CD14-positive monocyte (primary cell): ENCODE measurements around the gene SLC24A3. TPM values are rescaled to one million over a fixed set of nuclear protein-coding genes. Genes with fewer than 3 reads are reported as not detected.

Experiments used
- DNase-seq, 3 donors: peaks; one replicate each; pipeline ENCODE4 v3.0.0-alpha.2; 2011 to 2022
- H2AFZ ChIP-seq: 2 replicates; pipeline ENCODE4 v1.6.0; 2012; ENCODE audit warnings: mild to moderate bottlenecking, low read depth, low read length, inconsistent platforms; ENCODE audit not compliant: insufficient read depth, poor library complexity, severe bottlenecking
- H3K27ac ChIP-seq, 2 donors: 1 replicate in 1 of 2; 2 replicates in 1 of 2; pipeline ENCODE4 v1.5.1; 2012 to 2013; ENCODE audit warnings: low read length in 2 of 2, control low read depth in 1 of 2, inconsistent platforms in 1 of 2, low read depth in 1 of 2, mild to moderate bottlenecking in 1 of 2
- H3K27me3 ChIP-seq, 2 donors: one replicate each; pipeline versions ENCODE4 v1.6.0 to v1.6.1; 2011 to 2013; ENCODE audit warnings: low read length in 2 of 2; ENCODE audit not compliant: control insufficient read depth in 2 of 2, insufficient read depth in 2 of 2
- H3K36me3 ChIP-seq, 2 donors: replicated peaks in 1 of 2; 1 replicate in 1 of 2; 2 replicates in 1 of 2; pipeline versions ENCODE4 v1.5.1 to v1.6.1; 2012 to 2013; ENCODE audit warnings: low read length in 2 of 2, control low read depth in 1 of 2, inconsistent platforms in 1 of 2, mild to moderate bottlenecking in 1 of 2; ENCODE audit not compliant: insufficient read depth in 2 of 2, control insufficient read depth in 1 of 2
- H3K4me1 ChIP-seq, 2 donors: 1 replicate in 1 of 2; 2 replicates in 1 of 2; pipeline versions ENCODE4 v1.5.1 to v1.6.1; 2012 to 2013; ENCODE audit warnings: low read length in 2 of 2, control low read depth in 1 of 2, inconsistent platforms in 1 of 2, mild to moderate bottlenecking in 1 of 2, moderate library complexity in 1 of 2; ENCODE audit not compliant: insufficient read depth in 2 of 2, control insufficient read depth in 1 of 2
- H3K4me2 ChIP-seq: replicated peaks from 2 replicates; pipeline ENCODE3; 2012; ENCODE audit warnings: low read length, moderate library complexity, mild to moderate bottlenecking; ENCODE audit not compliant: poor library complexity, severe bottlenecking; ENCODE audit errors: extremely low read depth
- H3K4me3 ChIP-seq, 3 experiments: fragments of 200-600 bp in 1 of 3; sonication (generic) in 1 of 3; replicated peaks in 1 of 3; 1 replicate in 2 of 3; 2 replicates in 1 of 3; pipeline ENCODE4 v1.5.1; 2011 to 2013; ENCODE audit warnings: low read length in 3 of 3, mild to moderate bottlenecking in 3 of 3, control low read depth in 2 of 3, low read depth in 2 of 3, inconsistent platforms in 1 of 3, moderate library complexity in 1 of 3
- H3K79me2 ChIP-seq: 2 replicates; pipeline ENCODE4 v1.6.0; 2012; ENCODE audit warnings: mild to moderate bottlenecking, control low read depth, inconsistent platforms, low read length, moderate library complexity; ENCODE audit not compliant: insufficient read depth
- H3K9ac ChIP-seq: 2 replicates; pipeline ENCODE4 v1.6.0; 2017; ENCODE audit warnings: low read length, mild to moderate bottlenecking; ENCODE audit not compliant: insufficient read depth, poor library complexity, severe bottlenecking
- H3K9me3 ChIP-seq, 2 donors: replicated peaks in 1 of 2; 1 replicate in 1 of 2; 2 replicates in 1 of 2; pipeline versions ENCODE4 v1.5.1 to v1.6.1; 2012 to 2013; ENCODE audit warnings: low read length in 2 of 2, control low read depth in 1 of 2; ENCODE audit not compliant: control insufficient read depth in 1 of 2, insufficient read depth in 1 of 2
- H4K20me1 ChIP-seq: 2 replicates; pipeline ENCODE4 v1.6.0; 2012; ENCODE audit warnings: mild to moderate bottlenecking, low read length, control low read depth, moderate library complexity; ENCODE audit not compliant: insufficient read depth
- H3K27ac Mint-ChIP-seq, 7 donors: one replicate each; pipeline ENCODE4 v1.8.0; 2020; ENCODE audit warnings: mild to moderate bottlenecking in 7 of 7, mixed read lengths in 7 of 7, moderate library complexity in 6 of 7, inconsistent platforms in 2 of 7
- H3K27me3 Mint-ChIP-seq, 3 donors: one replicate each; pipeline ENCODE4 v1.8.0; 2021 to 2022; ENCODE audit warnings: low read depth in 3 of 3, mild to moderate bottlenecking in 3 of 3, mixed read lengths in 3 of 3, moderate library complexity in 3 of 3, inconsistent platforms in 1 of 3
- H3K36me3 Mint-ChIP-seq, 2 donors: one replicate each; pipeline ENCODE4 v1.8.0; 2020; ENCODE audit warnings: mixed read lengths in 2 of 2, inconsistent platforms in 1 of 2, mild to moderate bottlenecking in 1 of 2
- H3K4me1 Mint-ChIP-seq: one replicate; pipeline ENCODE4 v1.8.0; 2020; ENCODE audit warnings: mild to moderate bottlenecking, mixed read lengths
- H3K4me3 Mint-ChIP-seq, 2 donors: one replicate each; pipeline ENCODE4 v1.8.0; 2020; ENCODE audit warnings: mild to moderate bottlenecking in 2 of 2, mixed read lengths in 2 of 2, moderate library complexity in 1 of 2
- H3K9me3 Mint-ChIP-seq, 7 donors: one replicate each; pipeline ENCODE4 v1.8.0; 2020 to 2022; ENCODE audit warnings: mixed read lengths in 7 of 7, mild to moderate bottlenecking in 6 of 7, moderate library complexity in 6 of 7, inconsistent platforms in 2 of 7
- CTCF ChIP-seq: fragments of 200-600 bp; IDR thresholded peaks from one replicate; pipeline ENCODE4 v1.8.0; 2022; ENCODE audit warnings: antibody characterized with exemption, mild to moderate bottlenecking
- WGBS: methylation state at CpG from one replicate; pipeline ENCODE4 v1.1.5; 2013; ENCODE audit warnings: missing lambda C conversion rate; ENCODE audit not compliant: insufficient coverage; 5-methylcytosine and 5-hydroxymethylcytosine counted together
- intact Hi-C, 2 donors: fragments of 100-400 bp; cut with micrococcal nuclease; formaldehyde crosslinking; loops; one replicate each; pipeline versions ENCODE4 v1.15.0 to v1.15.1; 2023
- polyA plus RNA-seq, 3 donors: library from polyadenylated mRNA; depleted of rRNA in 1 of 3; unstranded in 2 of 3; stranded (reverse) in 1 of 3; fragments of 300-500 nt in 2 of 3; fragments of >200 nt in 1 of 3; fragmentation: Illumina TruSeq in 2 of 3; gene quantifications; 1 replicate in 2 of 3; 2 replicates in 1 of 3; pipeline ENCODE4 v1.2.3, GENCODE V29; 2012 to 2021

Gene SLC24A3
- polyA plus RNA-seq, 3 donors = 0.04 to 0.08 TPM; not detected in 1

GRCh38 chr20:19713822-19714578 lies 501.6 kb downstream of the SLC24A3 start:
- Histone ChIP-seq H4K20me1 (no peaks in the 10 kb centered on the region), H3K4me1 (peaks cover 5 to 9% of the 10 kb centered on the region in 2 donors), H2AFZ (no peak overlapping the region), H3K79me2 (no peaks in the 10 kb centered on the region), H3K27me3 (no peaks in the 10 kb centered on the region), H3K4me3 (no peak overlapping the region), H3K27ac (no peak overlapping the region), H3K9me3 (peaks cover 0 to 8% of the 10 kb centered on the region in 2 donors), H3K4me2 (no peak overlapping the region), H3K36me3 (no peaks in the 10 kb centered on the region), H3K9ac (no peak overlapping the region)
- DNase-seq = no peak
- Mint-ChIP-seq H3K36me3 (no peaks in the 10 kb centered on the region), H3K27me3 (peaks cover 0 to 4% (median 1%) of the 10 kb centered on the region in 3 donors), H3K27ac (no peak overlapping the region), H3K4me3 (peak overlapping the region in 1 of 2 donors; percentile 51), H3K4me1 (peaks cover 6% of the 10 kb centered on the region), H3K9me3 (peaks cover 0 to 19% (median 13%) of the 10 kb centered on the region in 7 donors)
- WGBS = no CpG with 5 or more reads among the region's 2 CpGs
- no peak for TF ChIP-seq CTCF
- intact Hi-C loops = no loop called here

GRCh38 chr20:19714579-19714840 lies 502.1 kb downstream of the SLC24A3 start:
- Mint-ChIP-seq H3K9me3 (peaks cover 0 to 19% (median 13%) of the 10 kb centered on the region in 7 donors), H3K4me3 (no peak overlapping the region), H3K4me1 (peaks cover 6% of the 10 kb centered on the region), H3K27me3 (peaks cover 0 to 4% (median 0%) of the 10 kb centered on the region in 3 donors), H3K27ac (no peak overlapping the region), H3K36me3 (no peaks in the 10 kb centered on the region)
- Histone ChIP-seq H3K9me3 (peaks cover 0 to 8% of the 10 kb centered on the region in 2 donors), H3K27me3 (no peaks in the 10 kb centered on the region), H3K4me2 (no peak overlapping the region), H3K27ac (no peak overlapping the region), H3K4me3 (no peak overlapping the region), H3K4me1 (peaks cover 5 to 9% of the 10 kb centered on the region in 2 donors), H2AFZ (no peak overlapping the region), H3K9ac (no peak overlapping the region), H3K79me2 (no peaks in the 10 kb centered on the region), H3K36me3 (no peaks in the 10 kb centered on the region), H4K20me1 (no peaks in the 10 kb centered on the region)
- intact Hi-C loops = no loop called here
- no peak for DNase-seq
- 100% methylated on average over 1 of the region's 1 CpG for WGBS
- TF ChIP-seq CTCF = no peak
